Lung (tissue), 12 donors: Measurements from ENCODE around the gene TMEM184B. TPM values are rescaled to one million over a fixed set of nuclear protein-coding genes. Genes with fewer than 3 reads are reported as not detected.

ENCODE experiments used
- ATAC-seq: fragments of 200-7000 bp; cut with Tn5 transposase; one replicate; pipeline ENCODE4 v1.9.1; 2020; ENCODE audit warnings: moderate number of reproducible peaks; ENCODE audit not compliant: insufficient read depth, low FRiP score
- DNase-seq, 3 donors: peaks; one replicate each; pipeline ENCODE4 v3.0.0-alpha.2; 2013 to 2017
- H3K27ac ChIP-seq, 2 donors: one replicate each; pipeline ENCODE4 v1.5.1; 2013; ENCODE audit warnings: mild to moderate bottlenecking in 2 of 2, moderate library complexity in 2 of 2, control low read depth in 1 of 2, inconsistent platforms in 1 of 2, low read depth in 1 of 2, low read length in 1 of 2
- H3K27me3 ChIP-seq, 3 donors: one replicate each; pipeline ENCODE4 v1.5.1; 2013; ENCODE audit warnings: low read length in 2 of 3; ENCODE audit not compliant: control insufficient read depth in 3 of 3, insufficient read depth in 3 of 3
- H3K36me3 ChIP-seq, 4 donors: one replicate each; pipeline ENCODE4 v1.5.1; 2013; ENCODE audit warnings: low read length in 4 of 4, mild to moderate bottlenecking in 1 of 4, moderate library complexity in 1 of 4; ENCODE audit not compliant: control insufficient read depth in 4 of 4, insufficient read depth in 4 of 4
- H3K4me1 ChIP-seq, 5 donors: one replicate each; pipeline ENCODE4 v1.5.1; 2013; ENCODE audit warnings: low read length in 5 of 5, mild to moderate bottlenecking in 2 of 5, moderate library complexity in 1 of 5; ENCODE audit not compliant: control insufficient read depth in 5 of 5, insufficient read depth in 5 of 5
- H3K4me3 ChIP-seq: one replicate; pipeline ENCODE4 v1.5.1; 2013; ENCODE audit warnings: mild to moderate bottlenecking, control low read depth, moderate library complexity
- H3K9ac ChIP-seq, 2 donors: one replicate each; pipeline ENCODE4 v1.5.1; 2013; ENCODE audit warnings: low read length in 2 of 2, control low read depth in 1 of 2; ENCODE audit not compliant: insufficient read depth in 1 of 2
- H3K9me3 ChIP-seq, 4 donors: one replicate each; pipeline ENCODE4 v1.5.1; 2013; ENCODE audit warnings: low read length in 3 of 4, mild to moderate bottlenecking in 1 of 4, moderate library complexity in 1 of 4; ENCODE audit not compliant: control insufficient read depth in 4 of 4, insufficient read depth in 3 of 4
- CTCF ChIP-seq: IDR thresholded peaks from 2 replicates; pipeline ENCODE4 v1.5.1; 2012; ENCODE audit warnings: mild to moderate bottlenecking; ENCODE audit errors: control extremely low read depth, extremely low read depth
- WGBS, 2 donors: extraction: QIAGEN DNeasy Blood & Tissue Kit; methylation state at CpG; one replicate each; pipeline ENCODE4 v1.1.7; 2013; 5-methylcytosine and 5-hydroxymethylcytosine counted together
- polyA plus RNA-seq, 2 donors: library from polyadenylated mRNA; stranded (reverse); fragments of 200-250 nt; gene quantifications; one replicate each; pipeline ENCODE4 v1.2.1, GENCODE V29; 2013
- total RNA-seq, 2 donors: library from RNA; depleted of rRNA in 1 of 2; stranded (reverse); fragments of >200 nt in 1 of 2; gene quantifications; one replicate each; pipeline ENCODE4 v1.2.1, GENCODE V29; 2014 to 2021
- donor health status: control.
- donor health status: control.
- donor health status: Bipolar disorder and iron deficiency.
- donor health status: healthy.
- donor health status: DM: yes; HTN: yes; CAD: no.

The TMEM184B gene
- total and polyA plus RNA-seq, 4 donors = 26.3 to 82.4 (median 39.9) TPM

- peaks cover 0 to 3% (median 0%) of the 10 kb centered on the region in 4 donors for H3K9me3 ChIP-seq
- peak overlapping the region in 1 of 2 donors; percentile 58 for H3K27ac ChIP-seq
- H3K9ac ChIP-seq = peak overlapping the region in 1 of 2 donors; percentile 16
- TF ChIP-seq CTCF = no peak
- H3K4me3 ChIP-seq = no peak overlapping the region
- ATAC-seq (peak; percentile 28), DNase-seq (peak; percentile 68 to 83 (median 78))
- peaks cover 0 to 3% (median 0%) of the 10 kb centered on the region in 3 donors for H3K27me3 ChIP-seq
- 42% methylated on average over 59 to 81 of the region's 81 CpGs for WGBS, 2 donors
- peaks cover 0 to 21% (median 2%) of the 10 kb centered on the region in 4 donors for H3K36me3 ChIP-seq
- peaks cover 2 to 30% (median 8%) of the 10 kb centered on the region in 5 donors for H3K4me1 ChIP-seq
These were observed 58.3 kb downstream of the TMEM184B start for GRCh38 chr22:38214302-38215056.

DNA sequence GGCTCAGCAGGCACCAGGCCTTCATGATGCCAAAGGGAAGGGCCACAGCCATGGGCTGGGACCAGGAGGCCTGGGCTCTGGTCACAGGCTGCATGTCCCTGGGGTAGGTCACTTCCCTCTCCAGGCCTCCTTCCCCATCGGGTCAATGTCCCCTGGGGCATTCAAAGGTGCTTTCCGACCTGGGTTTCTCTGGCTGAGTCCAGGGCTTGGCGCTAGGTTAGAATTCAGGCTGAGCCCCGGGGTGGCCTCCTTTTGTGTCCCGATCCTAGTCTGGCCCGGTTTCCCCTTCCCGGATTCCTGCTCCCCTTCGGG, 58.9 kb downstream of the TMEM184B start:
- H3K27me3 ChIP-seq = peaks cover 0 to 3% (median 0%) of the 10 kb centered on the region in 3 donors
- H3K36me3 ChIP-seq = peaks cover 0 to 23% (median 2%) of the 10 kb centered on the region in 4 donors
- H3K27ac ChIP-seq = peak overlapping the region in 1 of 2 donors; percentile 58
- TF ChIP-seq CTCF = no peak
- 50 to 51% methylated on average over 8 of the region's 8 CpGs for WGBS, 2 donors
- H3K9me3 ChIP-seq = peaks cover 0 to 3% (median 0%) of the 10 kb centered on the region in 4 donors
- peaks cover 2 to 30% (median 8%) of the 10 kb centered on the region in 5 donors for H3K4me1 ChIP-seq
- ATAC-seq (no peak), DNase-seq (no peak)
- no peak overlapping the region for H3K4me3 ChIP-seq
- peak overlapping the region in 1 of 2 donors; percentile 16 for H3K9ac ChIP-seq

DNA sequence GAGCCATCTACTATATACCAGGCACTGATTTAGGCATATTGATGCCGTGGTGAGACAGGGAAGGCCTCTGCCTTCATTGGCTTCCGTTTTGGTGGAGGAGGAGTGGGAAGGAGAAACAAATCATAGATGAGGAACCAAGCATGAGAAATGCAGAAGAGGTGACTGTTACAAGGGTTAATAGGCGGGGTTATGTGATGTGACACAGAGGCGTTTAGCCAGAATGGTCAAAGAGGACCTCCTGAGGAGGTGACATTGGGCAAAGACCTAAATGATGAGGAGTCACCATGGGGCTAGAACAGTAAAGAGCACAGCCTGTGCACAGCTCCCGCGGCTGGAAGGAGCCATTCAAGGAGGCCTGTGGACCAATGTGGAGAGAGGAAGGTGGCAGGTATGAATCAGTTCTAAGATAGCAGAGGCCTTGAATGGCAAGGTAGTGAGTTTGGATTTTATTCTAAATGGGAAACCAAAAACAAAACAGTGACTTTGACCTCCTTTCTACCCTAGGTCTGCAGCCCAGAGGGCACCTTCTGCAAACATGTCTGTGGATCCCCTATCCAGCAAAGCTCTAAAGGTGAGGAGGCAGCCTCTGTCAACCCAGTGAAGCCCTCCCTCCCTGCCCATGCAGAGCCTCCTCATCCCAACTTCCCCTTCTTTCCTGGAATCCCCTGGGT, 59.4 kb downstream of the TMEM184B start:
- DNase-seq (no peak), ATAC-seq (no peak)
- H3K9me3 ChIP-seq = peaks cover 0 to 3% (median 0%) of the 10 kb centered on the region in 4 donors
- no peak overlapping the region for H3K9ac ChIP-seq
- no peak for TF ChIP-seq CTCF
- peak overlapping the region in 1 of 2 donors; percentile 58 for H3K27ac ChIP-seq
- peaks cover 0 to 23% (median 2%) of the 10 kb centered on the region in 4 donors for H3K36me3 ChIP-seq
- WGBS, 2 donors = 64 to 82% methylated on average over 6 of the region's 6 CpGs
- H3K27me3 ChIP-seq = peaks cover 0 to 3% (median 0%) of the 10 kb centered on the region in 3 donors
- H3K4me3 ChIP-seq = no peak overlapping the region
- peaks cover 2 to 26% (median 3%) of the 10 kb centered on the region in 5 donors for H3K4me1 ChIP-seq
